WERI-Rb-1 (cell line): ENCODE results near the gene PTRHD1.

Source experiments
- DNase-seq: peaks from one replicate; pipeline ENCODE4 v3.0.0-alpha.2; 2020
- H3K27ac ChIP-seq: fragments of 250-450 bp; sonication (Bioruptor Pico); 2 replicates; pipeline ENCODE4 v1.5.1; 2020; ENCODE audit warnings: mild to moderate bottlenecking, moderate library complexity
- H3K27me3 ChIP-seq: fragments of 250-450 bp; sonication (Bioruptor Pico); 2 replicates; pipeline ENCODE4 v1.5.1; 2021; ENCODE audit warnings: mild to moderate bottlenecking, low read depth, moderate library complexity; ENCODE audit not compliant: insufficient read depth, severe bottlenecking
- H3K36me3 ChIP-seq: fragments of 250-450 bp; sonication (Bioruptor Pico); 2 replicates; pipeline ENCODE4 v1.5.1; 2020; ENCODE audit warnings: mild to moderate bottlenecking, moderate library complexity
- H3K4me3 ChIP-seq: 2 replicates; pipeline ENCODE4 v1.5.1; 2011; ENCODE audit warnings: low read depth, mild to moderate bottlenecking, control low read depth, low read length
- H3K9me3 ChIP-seq: fragments of 250-450 bp; sonication (Bioruptor Pico); 2 replicates; pipeline ENCODE4 v1.5.1; 2021; ENCODE audit warnings: mild to moderate bottlenecking, moderate library complexity; ENCODE audit not compliant: severe bottlenecking
- CTCF ChIP-seq: IDR thresholded peaks from 2 replicates; pipeline ENCODE4 v1.5.1; 2011; ENCODE audit warnings: low read depth, mild to moderate bottlenecking, control low read depth, inconsistent platforms, low read length

The PTRHD1 gene

GRCh38 chr2:24766609-24767008, 26.6 kb downstream of the PTRHD1 start:
- H3K9me3 ChIP-seq, result no peaks in the 10 kb centered on the region
- H3K27ac ChIP-seq, result no peak overlapping the region
- DNase-seq, result no peak
- H3K4me3 ChIP-seq, result no peak overlapping the region
- no peak for TF ChIP-seq CTCF
- H3K36me3 ChIP-seq, result peaks cover 22% of the 10 kb centered on the region
- no peaks in the 10 kb centered on the region for H3K27me3 ChIP-seq

- Histone ChIP-seq H3K27ac (no peak overlapping the region), H3K4me3 (no peak overlapping the region), H3K36me3 (peaks cover 19% of the 10 kb centered on the region), H3K27me3 (no peaks in the 10 kb centered on the region), H3K9me3 (no peaks in the 10 kb centered on the region)
- no peak for TF ChIP-seq CTCF
- no peak for DNase-seq
Measured at GRCh38 chr2:24763843-24764242, 29.3 kb downstream of the PTRHD1 start.

- Histone ChIP-seq H3K4me3 (no peak overlapping the region), H3K27ac (no peak overlapping the region), H3K27me3 (no peaks in the 10 kb centered on the region), H3K36me3 (peaks cover 21% of the 10 kb centered on the region), H3K9me3 (no peaks in the 10 kb centered on the region)
- DNase-seq, result peak; percentile 71
- no peak for TF ChIP-seq CTCF
Measured at GRCh38 chr2:24762518-24762917, 30.7 kb downstream of the PTRHD1 start.

GRCh38 chr2:24761866-24762265, 31.3 kb downstream of the PTRHD1 start:
- no peaks in the 10 kb centered on the region for H3K9me3 ChIP-seq
- TF ChIP-seq CTCF, result no peak
- peak; percentile 75 for DNase-seq
- H3K4me3 ChIP-seq, result no peak overlapping the region
- no peak overlapping the region for H3K27ac ChIP-seq
- peaks cover 21% of the 10 kb centered on the region for H3K36me3 ChIP-seq
- H3K27me3 ChIP-seq, result no peaks in the 10 kb centered on the region

- Histone ChIP-seq H3K27ac (no peak overlapping the region), H3K36me3 (peaks cover 33% of the 10 kb centered on the region), H3K27me3 (no peaks in the 10 kb centered on the region), H3K9me3 (no peaks in the 10 kb centered on the region), H3K4me3 (no peak overlapping the region)
- no peak for TF ChIP-seq CTCF
- DNase-seq, result no peak
Measured at GRCh38 chr2:24756789-24757188, 36.4 kb downstream of the PTRHD1 start.

- no peaks in the 10 kb centered on the region for H3K9me3 ChIP-seq
- peaks cover 34% of the 10 kb centered on the region for H3K36me3 ChIP-seq
- no peak overlapping the region for H3K27ac ChIP-seq
- no peaks in the 10 kb centered on the region for H3K27me3 ChIP-seq
- no peak for DNase-seq
- no peak overlapping the region for H3K4me3 ChIP-seq
- TF ChIP-seq CTCF, result no peak
Measured at GRCh38 chr2:24754985-24755705, 38.0 kb downstream of the PTRHD1 start.
